ENCODE measurements around the gene CEP57L1.

DNA sequence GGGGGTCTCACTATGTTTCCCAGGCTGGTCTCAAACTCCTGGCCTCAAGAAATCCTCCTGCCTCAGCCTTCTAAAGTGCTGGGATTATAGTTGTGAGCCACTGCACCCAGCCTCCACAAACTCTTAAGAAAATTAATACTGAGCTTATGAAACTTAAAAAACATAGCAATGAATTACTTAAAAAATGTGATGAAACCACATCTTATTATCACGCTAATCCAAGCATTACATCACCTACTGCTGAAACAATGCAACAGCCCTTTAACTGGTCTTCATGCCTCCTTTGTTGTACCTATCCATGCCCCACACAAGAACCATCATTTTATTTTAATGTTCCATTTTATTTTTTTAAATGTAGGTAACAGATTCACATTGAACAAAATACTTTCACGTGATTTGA, 25.6 kb upstream of the CEP57L1 start:
- TF ChIP-seq SUZ12 (IDR thresholded peaks at IDR 0.05; ENCODE audit: extremely low read depth, insufficient read depth, insufficient read length) (no peak), ZNF274 (IDR thresholded peaks at IDR 0.05; ENCODE audit: low read depth, low read length) (no peak), YY1 (IDR thresholded peaks at IDR 0.05; ENCODE audit: insufficient read depth, insufficient read length) (no peak)
